Lower leg skin (tissue), 3 donors: ENCODE data around the gene KIAA0825.

Experiments
- CTCF ChIP-seq, 3 donors: fragments of 450-650 bp; IDR thresholded peaks; one replicate each; pipeline ENCODE4 v1.5.1; 2016; ENCODE audit warnings: antibody characterized with exemption in 3 of 3, mild to moderate bottlenecking in 3 of 3, moderate library complexity in 2 of 3
- POLR2A ChIP-seq, 2 donors: fragments of 450-650 bp; IDR thresholded peaks; one replicate each; pipeline ENCODE4 v1.6.1; 2016 to 2017; ENCODE audit warnings: antibody characterized with exemption in 2 of 2, mild to moderate bottlenecking in 1 of 2, moderate library complexity in 1 of 2

GRCh38 chr5:94558028-94558427 lies 60.4 kb downstream of the KIAA0825 start:
- TF ChIP-seq POLR2A (IDR thresholded peaks at IDR 0.05): no peak
- no peak for TF ChIP-seq CTCF (IDR thresholded peaks at IDR 0.05)
